Keratinocyte (primary cell): ENCODE measurements around the gene NT5C. TPM values are rescaled to one million over a fixed set of nuclear protein-coding genes. Genes with fewer than 3 reads are reported as not detected.
A peak's percentile ranks its signal among the peaks of the same experiment; 100 is the strongest.

Source experiments
- DNase-seq: peaks from one replicate; pipeline ENCODE4 v3.0.0-alpha.2; 2011; ENCODE audit warnings: low read depth, missing footprints, low spot score
- FAIRE-seq: peaks from 2 replicates; lab custom pipeline; 2011; peaks lifted over from hg19 to GRCh38; lab: Jason Lieb, UNC
- H2AFZ ChIP-seq: 2 replicates; pipeline ENCODE4 v1.6.0; 2012; ENCODE audit warnings: low read length, control low read depth, inconsistent platforms; ENCODE audit not compliant: control insufficient read depth
- H3K27ac ChIP-seq: 2 replicates; pipeline ENCODE4 v1.5.1; 2011; ENCODE audit warnings: low read length; ENCODE audit not compliant: control insufficient read depth, insufficient read depth
- H3K27me3 ChIP-seq: 3 replicates; pipeline ENCODE4 v1.6.0; 2011; ENCODE audit warnings: low read length; ENCODE audit not compliant: control insufficient read depth, insufficient read depth; ENCODE audit errors: extremely low read depth
- H3K36me3 ChIP-seq, 2 experiments: 2 replicates in 1 of 2; 3 replicates in 1 of 2; pipeline ENCODE4 v1.5.1; 2011; ENCODE audit warnings: low read length in 2 of 2, mild to moderate bottlenecking in 1 of 2; ENCODE audit not compliant: control insufficient read depth in 2 of 2, insufficient read depth in 2 of 2; ENCODE audit errors: extremely low read depth in 1 of 2
- H3K4me1 ChIP-seq: 3 replicates; pipeline ENCODE4 v1.5.1; 2011; ENCODE audit warnings: low read length; ENCODE audit not compliant: control insufficient read depth, insufficient read depth; ENCODE audit errors: extremely low read depth
- H3K4me2 ChIP-seq: 3 replicates; pipeline ENCODE4 v1.6.0; 2011; ENCODE audit warnings: low read depth, low read length; ENCODE audit not compliant: control insufficient read depth, insufficient read depth; ENCODE audit errors: extremely low read depth
- H3K4me3 ChIP-seq, 3 experiments: fragments of 200-600 bp in 1 of 3; sonication (generic) in 1 of 3; 2 replicates in 2 of 3; 3 replicates in 1 of 3; pipeline ENCODE4 v1.5.1; 2011 to 2016; ENCODE audit warnings: low read length in 3 of 3, mild to moderate bottlenecking in 3 of 3, control low read depth in 2 of 3, inconsistent platforms in 1 of 3, low read depth in 1 of 3, mixed read lengths in 1 of 3, mixed run types in 1 of 3, moderate library complexity in 1 of 3; ENCODE audit not compliant: control insufficient read depth in 2 of 3, insufficient read depth in 2 of 3; ENCODE audit errors: extremely low read depth in 1 of 3
- H3K79me2 ChIP-seq: 2 replicates; pipeline ENCODE4 v1.6.0; 2012; ENCODE audit warnings: low read length; ENCODE audit not compliant: control insufficient read depth, insufficient read depth
- H3K9ac ChIP-seq: 3 replicates; pipeline ENCODE4 v1.6.0; 2011; ENCODE audit warnings: low read length; ENCODE audit not compliant: control insufficient read depth, insufficient read depth; ENCODE audit errors: extremely low read depth
- H3K9me1 ChIP-seq: 3 replicates; pipeline ENCODE4 v1.6.0; 2011; ENCODE audit warnings: low read length; ENCODE audit not compliant: control insufficient read depth, insufficient read depth; ENCODE audit errors: extremely low read depth
- H3K9me3 ChIP-seq: 2 replicates; pipeline ENCODE4 v1.5.1; 2012; ENCODE audit warnings: low read depth, low read length; ENCODE audit not compliant: control insufficient read depth
- H4K20me1 ChIP-seq: 3 replicates; pipeline ENCODE4 v1.6.0; 2011; ENCODE audit warnings: low read length; ENCODE audit not compliant: control insufficient read depth, insufficient read depth; ENCODE audit errors: extremely low read depth
- CTCF ChIP-seq, 3 experiments: IDR thresholded peaks in 1 of 3; conservative IDR thresholded peaks in 1 of 3; optimal IDR thresholded peaks in 1 of 3; 2 replicates in 2 of 3; 3 replicates in 1 of 3; pipeline versions ENCODE3 to v1.5.1; 2011; ENCODE audit warnings: low read length in 3 of 3, mild to moderate bottlenecking in 3 of 3, moderate library complexity in 2 of 3, control low read depth in 1 of 3, inconsistent platforms in 1 of 3; ENCODE audit not compliant: insufficient read depth in 2 of 3; ENCODE audit errors: extremely low read depth in 1 of 3
- EZH2 ChIP-seq: IDR thresholded peaks from one replicate; pipeline ENCODE4 v1.6.1; 2012; ENCODE audit warnings: inconsistent platforms, mild to moderate bottlenecking, low read length, moderate library complexity
- dilution Hi-C: fragments of 300-500 bp; cut with MboI; formaldehyde crosslinking; loops from one replicate; pipeline ENCODE4 v1.7.0; 2020; ENCODE audit warnings: low sequenced_read_pairs; ENCODE audit not compliant: extremely low pct_ligation_motif_present
- polyA plus RNA-seq, 5 experiments: library from polyadenylated mRNA; depleted of rRNA in 3 of 5; stranded (reverse) in 3 of 5; stranded (forward) in 1 of 5; unstranded in 1 of 5; fragments of >200 nt; gene quantifications; 1 replicate in 1 of 5; 2 replicates in 3 of 5; 3 replicates in 1 of 5; pipeline versions ENCODE4 v1.2.1 to v1.2.3, GENCODE V29; 2011 to 2012; ENCODE audit warnings: missing spikeins in 2 of 5, low read depth in 1 of 5, low replicate concordance in 1 of 5

Gene NT5C
- polyA plus RNA-seq, 1 donor (not counting 4 experiments of a cell fraction or from before 2014, with no cell fraction given), result 29.9 TPM

- Histone ChIP-seq H3K4me3 (peak overlapping the region in 1 of 3 experiments; percentile 47), H3K27ac (peak overlapping the region; percentile 61), H3K9ac (no peak overlapping the region), H3K79me2 (peaks cover 41% of the 10 kb centered on the region), H2AFZ (no peak overlapping the region), H3K27me3 (no peaks in the 10 kb centered on the region), H3K4me1 (peaks cover 46% of the 10 kb centered on the region), H3K36me3 (no peaks in the 10 kb centered on the region), H3K4me2 (peak overlapping the region; percentile 95), H3K9me1 (peaks cover 4% of the 10 kb centered on the region), H3K9me3 (no peaks in the 10 kb centered on the region), H4K20me1 (peaks cover 7% of the 10 kb centered on the region)
- FAIRE-seq, result no peak
- no peak for TF ChIP-seq EZH2
- no peak for TF ChIP-seq CTCF (optimal IDR thresholded peaks at IDR 0.05 in 1 of 3, IDR thresholded peaks at IDR 0.05 in 1 of 3, conservative IDR thresholded peaks at IDR 0.05 in 1 of 3; ENCODE audit: extremely low read depth in 1 of 3, insufficient read depth in 2 of 3, low read length in 3 of 3)
- DNase-seq, result no peak
- dilution Hi-C loops, result no loop called here
Measured at GRCh38 chr17:75155191-75155601, 23.7 kb upstream of the NT5C start.

GRCh38 chr17:75154195-75155106 is 22.9 kb upstream of the NT5C start, which contains the start of gene JPT1:
Gene JPT1, minus strand, starts transcription at chr17:75154512. Its CDS starts 115 bp downstream, at chr17:75154397.
- peak within 1 kb of the TSS; percentile 11 for H2AFZ ChIP-seq
- peaks cover 13% of the 10 kb centered on the region for H4K20me1 ChIP-seq
- peaks cover 4% of the 10 kb centered on the region for H3K9me1 ChIP-seq
- peak within 1 kb of the TSS; percentile 100 for H3K4me2 ChIP-seq
- FAIRE-seq, result peak; percentile 41
- peak within 1 kb of the TSS; percentile 77 for H3K27ac ChIP-seq
- dilution Hi-C loops, result no loop called here
- H3K36me3 ChIP-seq, result no peaks in the 10 kb centered on the region
- H3K4me1 ChIP-seq, result peaks cover 39% of the 10 kb centered on the region
- H3K79me2 ChIP-seq, result peaks cover 49% of the 10 kb centered on the region
- TF ChIP-seq EZH2 (no peak), CTCF (optimal IDR thresholded peaks at IDR 0.05 in 1 of 3, IDR thresholded peaks at IDR 0.05 in 1 of 3, conservative IDR thresholded peaks at IDR 0.05 in 1 of 3; ENCODE audit: extremely low read depth in 1 of 3, insufficient read depth in 2 of 3, low read length in 3 of 3) (no peak)
- H3K9me3 ChIP-seq, result no peaks in the 10 kb centered on the region
- H3K9ac ChIP-seq, result peak within 1 kb of the TSS; percentile 92
- H3K27me3 ChIP-seq, result no peaks in the 10 kb centered on the region
- H3K4me3 ChIP-seq, result peak within 1 kb of the TSS; percentile 84 to 99 (median 88)
- DNase-seq, result peak; percentile 94
